Panc1 (cell line): ENCODE results near the gene PPHLN1. TPM values are rescaled to one million over a fixed set of nuclear protein-coding genes. Genes with fewer than 3 reads are reported as not detected.

Source experiments
- ATAC-seq: fragments of 200-7000 bp; cut with Tn5 transposase; 2 replicates; pipeline ENCODE4 v1.9.1; 2020; ENCODE audit warnings: mild to moderate bottlenecking, moderate library complexity
- BruUV-seq: library from RNA; stranded (reverse); fragments of 400-500 nt; replicated peaks from 2 replicates; lab custom pipeline; 2021; lab: Mats Ljungman, UMichigan
- CTCF ChIA-PET: fragments of 300-600 bp; sonication (Branson Sonifier 250); formaldehyde crosslinking; loops from one replicate; lab custom pipeline; 2022; ENCODE audit warnings: antibody characterized with exemption; lab: Charles Lee
- POLR2A ChIA-PET: fragments of 300-600 bp; sonication (Branson Sonifier 250); formaldehyde crosslinking; loops from one replicate; lab custom pipeline; 2022; ENCODE audit warnings: antibody characterized with exemption; lab: Charles Lee
- DNase-seq: peaks from one replicate; pipeline ENCODE4 v3.0.0-alpha.2; 2010; ENCODE audit warnings: low read depth, low spot score
- H3K27ac ChIP-seq: 2 replicates; pipeline ENCODE4 v1.5.1; 2011; ENCODE audit warnings: mild to moderate bottlenecking, low read length, inconsistent platforms
- H3K27me3 ChIP-seq: fragments of 200-500 bp; sonication (Bioruptor generic); 2 replicates; pipeline ENCODE4 v1.6.0; 2014; ENCODE audit warnings: low read length, inconsistent platforms; ENCODE audit not compliant: control insufficient read depth, insufficient read depth
- H3K36me3 ChIP-seq: fragments of 200-500 bp; sonication (Bioruptor generic); 2 replicates; pipeline ENCODE4 v1.5.1; 2014; ENCODE audit warnings: inconsistent platforms, mild to moderate bottlenecking, low read length, moderate library complexity; ENCODE audit not compliant: control insufficient read depth, insufficient read depth
- H3K4me1 ChIP-seq: 2 replicates; pipeline ENCODE4 v1.5.1; 2011; ENCODE audit warnings: inconsistent platforms, mild to moderate bottlenecking, low read length, moderate library complexity; ENCODE audit not compliant: control insufficient read depth, insufficient read depth
- H3K4me3 ChIP-seq, 2 experiments: 2 replicates each; pipeline ENCODE4 v1.5.1; 2011 to 2012; ENCODE audit warnings: low read depth in 2 of 2, low read length in 2 of 2, mild to moderate bottlenecking in 2 of 2, inconsistent platforms in 1 of 2, moderate library complexity in 1 of 2
- H3K9me3 ChIP-seq: fragments of 200-500 bp; sonication (Bioruptor generic); 2 replicates; pipeline ENCODE4 v1.5.1; 2014; ENCODE audit warnings: low read depth, mild to moderate bottlenecking, inconsistent platforms, low read length, moderate library complexity; ENCODE audit not compliant: control insufficient read depth, insufficient read depth
- CTCF ChIP-seq: fragments of 450-650 bp; IDR thresholded peaks from 2 replicates; pipeline ENCODE4 v1.5.1; 2017; ENCODE audit warnings: mild to moderate bottlenecking
- POLR2AphosphoS5 ChIP-seq: IDR thresholded peaks from 2 replicates; pipeline ENCODE4 v1.6.1; 2012; ENCODE audit warnings: mild to moderate bottlenecking, low read depth, low read length, moderate library complexity
- REST ChIP-seq, 2 experiments: IDR thresholded peaks; 2 replicates each; pipeline ENCODE4 v1.6.1; 2011 to 2012; ENCODE audit warnings: low read depth in 2 of 2, control low read depth in 1 of 2, low read length in 1 of 2, mild to moderate bottlenecking in 1 of 2, moderate library complexity in 1 of 2; ENCODE audit not compliant: insufficient read depth in 1 of 2
- SIN3A ChIP-seq: IDR thresholded peaks from 2 replicates; pipeline ENCODE4 v1.6.1; 2012; ENCODE audit warnings: low read depth, mild to moderate bottlenecking, low read length, moderate library complexity, borderline replicate concordance; ENCODE audit not compliant: insufficient read depth
- TCF7L2 ChIP-seq: IDR thresholded peaks from 2 replicates; pipeline ENCODE4 v1.6.1; 2011; ENCODE audit warnings: mild to moderate bottlenecking, low read depth, low read length, inconsistent platforms
- in situ Hi-C: cut with HindIII; loops from 2 replicates; pipeline ENCODE4 v1.10.0; 2016; ENCODE audit warnings: low sequenced_read_pairs, low pct_unique_long_range_greater_than_20kb
- intact Hi-C: fragments of 100-400 bp; cut with micrococcal nuclease; formaldehyde crosslinking; loops from one replicate; pipeline ENCODE4 v1.10.0; 2022; ENCODE audit not compliant: unreplicated experiment
- total RNA-seq: library from RNA; stranded (reverse); gene quantifications from one replicate; pipeline ENCODE4 v1.2.1, GENCODE V29; 2021; ENCODE audit not compliant: unreplicated experiment

Gene PPHLN1
- total RNA-seq, 1 experiment from 2014 or later: 56.5 TPM

GRCh38 chr12:42382013-42382696 is 56.2 kb downstream of the PPHLN1 start:
- CTCF ChIA-PET: no interaction called here
- no peak for ATAC-seq

GRCh38 chr12:42385326-42385841 is 59.4 kb downstream of the PPHLN1 start:
- BruUV-seq: no TSS peak

More at GRCh38 chr12:42382013-42382696, 56.2 kb downstream of the PPHLN1 start:
- no TSS peak for BruUV-seq
- POLR2A ChIA-PET: no interaction called here
- in situ Hi-C loops: no loop called here
- no peaks in the 10 kb centered on the region for H3K27me3 ChIP-seq
- TF ChIP-seq SIN3A: no peak
- TF ChIP-seq REST (IDR thresholded peaks at IDR 0.05; ENCODE audit: insufficient read depth in 1 of 2, low read depth in 2 of 2, low read length in 1 of 2): no peak
- no peak for TF ChIP-seq TCF7L2
- TF ChIP-seq POLR2AphosphoS5: no peak
- TF ChIP-seq CTCF: no peak
- H3K4me3 ChIP-seq: no peak overlapping the region
- no peak for DNase-seq
- no peaks in the 10 kb centered on the region for H3K9me3 ChIP-seq
- H3K27ac ChIP-seq: no peak overlapping the region
- H3K4me1 ChIP-seq: no peaks in the 10 kb centered on the region
- H3K36me3 ChIP-seq: no peaks in the 10 kb centered on the region; the same call in 1 of the 2 replicates
- intact Hi-C loops: no loop called here

More at GRCh38 chr12:42385326-42385841, 59.4 kb downstream of the PPHLN1 start:
- in situ Hi-C loops: no loop called here
- Histone ChIP-seq H3K27ac (no peak overlapping the region), H3K4me3 (no peak overlapping the region), H3K4me1 (no peaks in the 10 kb centered on the region), H3K36me3 (no peaks in the 10 kb centered on the region; the same call in 1 of the 2 replicates), H3K27me3 (no peaks in the 10 kb centered on the region), H3K9me3 (no peaks in the 10 kb centered on the region)
- ChIA-PET POLR2A (no interaction called here), CTCF (interaction anchor here (0.5 kb wide), 1 partner anchor 10 kb away, joined by 5 read pairs; no protein-coding TSS in a partner anchor)
- DNase-seq (no peak), ATAC-seq (no peak)
- TF ChIP-seq REST (IDR thresholded peaks at IDR 0.05; ENCODE audit: insufficient read depth in 1 of 2, low read depth in 2 of 2, low read length in 1 of 2) (no peak), SIN3A (no peak), POLR2AphosphoS5 (no peak), CTCF (no peak)
- intact Hi-C loops: no loop called here
